Endothelial cell of umbilical vein (primary cell): ENCODE data around the gene MAMDC4. TPM values are rescaled to one million over a fixed set of nuclear protein-coding genes. Genes with fewer than 3 reads are reported as not detected.
A peak's percentile ranks its signal among the peaks of the same experiment; 100 is the strongest.

Source experiments
- BruUV-seq: library from RNA; stranded (reverse); fragments of 400-500 nt; replicated peaks from 2 replicates; lab custom pipeline; 2021; lab: Mats Ljungman, UMichigan
- CTCF ChIA-PET: fragments of 300-600, 350-600 bp; sonication (Branson Sonifier 250); formaldehyde crosslinking; loops from one replicate; lab custom pipeline; 2021; ENCODE audit warnings: antibody characterized with exemption, inconsistent platforms; lab: Charles Lee
- POLR2A ChIA-PET: fragments of 300-600, 350-600 bp; sonication (Branson Sonifier 250); formaldehyde crosslinking; loops from one replicate; lab custom pipeline; 2021; ENCODE audit warnings: antibody characterized with exemption, inconsistent platforms; lab: Charles Lee
- DNase-seq: peaks from one replicate; pipeline ENCODE4 v3.0.0-alpha.2; 2011; ENCODE audit warnings: low read depth, low spot score
- FAIRE-seq: peaks from 2 replicates; lab custom pipeline; 2011; peaks lifted over from hg19 to GRCh38; lab: Jason Lieb, UNC
- H2AFZ ChIP-seq: 2 replicates; pipeline ENCODE4 v1.6.0; 2012; ENCODE audit warnings: low read depth, low read length, control low read depth, inconsistent platforms
- H3K27ac ChIP-seq: 2 replicates; pipeline ENCODE4 v1.5.1; 2011; ENCODE audit warnings: low read depth, mild to moderate bottlenecking, control low read depth, low read length, moderate library complexity; ENCODE audit not compliant: insufficient read depth
- H3K27me3 ChIP-seq, 2 experiments: 2 replicates each; pipeline versions ENCODE4 v1.6.0 to v1.6.1; 2011; ENCODE audit warnings: low read length in 2 of 2, mixed read lengths in 1 of 2; ENCODE audit not compliant: control insufficient read depth in 2 of 2, insufficient read depth in 2 of 2
- H3K36me3 ChIP-seq, 2 experiments: 2 replicates in 1 of 2; 3 replicates in 1 of 2; pipeline ENCODE4 v1.5.1; 2011; ENCODE audit warnings: low read length in 2 of 2, mild to moderate bottlenecking in 1 of 2, moderate library complexity in 1 of 2; ENCODE audit not compliant: control insufficient read depth in 2 of 2, insufficient read depth in 2 of 2; ENCODE audit errors: extremely low read depth in 1 of 2
- H3K4me1 ChIP-seq: 3 replicates; pipeline ENCODE4 v1.5.1; 2011; ENCODE audit warnings: mild to moderate bottlenecking, low read length; ENCODE audit not compliant: control insufficient read depth, insufficient read depth; ENCODE audit errors: extremely low read depth
- H3K4me2 ChIP-seq: 2 replicates; pipeline ENCODE4 v1.6.1; 2011; ENCODE audit warnings: low read length, control low read depth, mixed read lengths; ENCODE audit not compliant: insufficient read depth
- H3K4me3 ChIP-seq, 3 experiments: fragments of 200-600 bp in 1 of 3; sonication (generic), shearing (Covaris generic) in 1 of 3; replicated peaks in 1 of 3; 2 replicates each; pipeline ENCODE4 v1.5.1; 2011 to 2016; ENCODE audit warnings: control low read depth in 3 of 3, low read length in 3 of 3, mild to moderate bottlenecking in 2 of 3, inconsistent platforms in 1 of 3, low read depth in 1 of 3, moderate library complexity in 1 of 3; ENCODE audit not compliant: insufficient read depth in 1 of 3
- H3K79me2 ChIP-seq: 2 replicates; pipeline ENCODE4 v1.6.0; 2012; ENCODE audit warnings: low read length, inconsistent platforms; ENCODE audit not compliant: control insufficient read depth, insufficient read depth
- H3K9ac ChIP-seq: replicated peaks from 2 replicates; pipeline ENCODE3; 2011; ENCODE audit warnings: low read length, control low read depth; ENCODE audit not compliant: insufficient read depth; ENCODE audit errors: extremely low read depth
- H3K9me1 ChIP-seq: replicated peaks from 3 replicates; pipeline ENCODE4 v1.6.0; 2011; ENCODE audit warnings: mild to moderate bottlenecking, low read length; ENCODE audit not compliant: control insufficient read depth, insufficient read depth; ENCODE audit errors: extremely low read depth
- H3K9me3 ChIP-seq: replicated peaks from 2 replicates; pipeline ENCODE4 v1.5.1; 2012; ENCODE audit warnings: low read length, inconsistent platforms; ENCODE audit not compliant: control insufficient read depth, insufficient read depth
- H4K20me1 ChIP-seq: replicated peaks from 2 replicates; pipeline ENCODE3; 2011; ENCODE audit warnings: mild to moderate bottlenecking, low read length; ENCODE audit not compliant: control insufficient read depth, insufficient read depth; ENCODE audit errors: extremely low read depth
- EZH2 ChIP-seq: IDR thresholded peaks from 2 replicates; pipeline ENCODE4 v1.6.1; 2012; ENCODE audit warnings: borderline replicate concordance, low read depth, mild to moderate bottlenecking, moderate library complexity, low read length, inconsistent platforms; ENCODE audit not compliant: severe bottlenecking
- FOS ChIP-seq: IDR thresholded peaks from 2 replicates; pipeline ENCODE4 v1.6.1; 2011; ENCODE audit warnings: mild to moderate bottlenecking, low read length, moderate library complexity, borderline replicate concordance; ENCODE audit not compliant: insufficient read depth
- GATA2 ChIP-seq: IDR thresholded peaks from 2 replicates; pipeline ENCODE4 v1.7.0; 2011; ENCODE audit warnings: low read depth, mild to moderate bottlenecking, moderate library complexity, mixed read lengths, low read length; ENCODE audit not compliant: insufficient read length, insufficient read depth
- JUN ChIP-seq: IDR thresholded peaks from 2 replicates; pipeline ENCODE4 v1.6.1; 2011; ENCODE audit warnings: borderline replicate concordance, low read depth; ENCODE audit not compliant: insufficient read length, insufficient read depth
- MAX ChIP-seq: IDR thresholded peaks from 2 replicates; pipeline ENCODE4 v1.6.1; 2011; ENCODE audit not compliant: insufficient read depth, insufficient read length
- MYC ChIP-seq: IDR thresholded peaks from one replicate; pipeline ENCODE4 v1.6.1; 2011; ENCODE audit warnings: mild to moderate bottlenecking, low read depth, low read length
- POLR2A ChIP-seq: IDR thresholded peaks from 2 replicates; pipeline ENCODE4 v1.6.1; 2012; ENCODE audit warnings: low read depth, mild to moderate bottlenecking, control low read depth, low read length
- POLR2AphosphoS5 ChIP-seq: IDR thresholded peaks from 2 replicates; pipeline ENCODE4 v1.6.1; 2012; ENCODE audit warnings: low read depth, mild to moderate bottlenecking, control low read depth, low read length, moderate library complexity; ENCODE audit not compliant: insufficient read depth
- dilution Hi-C: fragments of 300-500 bp; cut with MboI; formaldehyde crosslinking; loops from one replicate; pipeline ENCODE4 v1.15.0; 2019; ENCODE audit warnings: low sequenced_read_pairs; ENCODE audit not compliant: extremely low pct_ligation_motif_present
- intact Hi-C: fragments of 100-400 bp; cut with micrococcal nuclease; formaldehyde crosslinking; loops from one replicate; pipeline ENCODE4 v1.10.0; 2022
- polyA plus RNA-seq, 4 experiments: library from polyadenylated mRNA; depleted of rRNA in 3 of 4; stranded (reverse) in 3 of 4; unstranded in 1 of 4; fragments of >200 nt; gene quantifications; 2 replicates each; pipeline versions ENCODE4 v1.2.1 to v1.2.3, GENCODE V29; 2011 to 2012; ENCODE audit warnings: missing spikeins in 1 of 4
- total RNA-seq: library from RNA; stranded (reverse); gene quantifications from 2 replicates; pipeline ENCODE4 v1.2.3, GENCODE V29; 2021
- TF ChIP-seq, protein P1 (sequence below), 2 donors: IDR thresholded peaks; 1 replicate in 1 of 2; 2 replicates in 1 of 2; pipeline ENCODE4 v1.5.1; 2011; ENCODE audit warnings: low read length in 2 of 2, mild to moderate bottlenecking in 2 of 2, moderate library complexity in 2 of 2, control low read depth in 1 of 2, inconsistent platforms in 1 of 2, low read depth in 1 of 2; ENCODE audit not compliant: insufficient read depth in 1 of 2; ENCODE audit errors: extremely low read depth in 1 of 2

Gene MAMDC4
- total and polyA plus RNA-seq, 2 donors (not counting 3 experiments of a cell fraction or from before 2014, with no cell fraction given) = 3.6 to 7.2 TPM

DNA sequence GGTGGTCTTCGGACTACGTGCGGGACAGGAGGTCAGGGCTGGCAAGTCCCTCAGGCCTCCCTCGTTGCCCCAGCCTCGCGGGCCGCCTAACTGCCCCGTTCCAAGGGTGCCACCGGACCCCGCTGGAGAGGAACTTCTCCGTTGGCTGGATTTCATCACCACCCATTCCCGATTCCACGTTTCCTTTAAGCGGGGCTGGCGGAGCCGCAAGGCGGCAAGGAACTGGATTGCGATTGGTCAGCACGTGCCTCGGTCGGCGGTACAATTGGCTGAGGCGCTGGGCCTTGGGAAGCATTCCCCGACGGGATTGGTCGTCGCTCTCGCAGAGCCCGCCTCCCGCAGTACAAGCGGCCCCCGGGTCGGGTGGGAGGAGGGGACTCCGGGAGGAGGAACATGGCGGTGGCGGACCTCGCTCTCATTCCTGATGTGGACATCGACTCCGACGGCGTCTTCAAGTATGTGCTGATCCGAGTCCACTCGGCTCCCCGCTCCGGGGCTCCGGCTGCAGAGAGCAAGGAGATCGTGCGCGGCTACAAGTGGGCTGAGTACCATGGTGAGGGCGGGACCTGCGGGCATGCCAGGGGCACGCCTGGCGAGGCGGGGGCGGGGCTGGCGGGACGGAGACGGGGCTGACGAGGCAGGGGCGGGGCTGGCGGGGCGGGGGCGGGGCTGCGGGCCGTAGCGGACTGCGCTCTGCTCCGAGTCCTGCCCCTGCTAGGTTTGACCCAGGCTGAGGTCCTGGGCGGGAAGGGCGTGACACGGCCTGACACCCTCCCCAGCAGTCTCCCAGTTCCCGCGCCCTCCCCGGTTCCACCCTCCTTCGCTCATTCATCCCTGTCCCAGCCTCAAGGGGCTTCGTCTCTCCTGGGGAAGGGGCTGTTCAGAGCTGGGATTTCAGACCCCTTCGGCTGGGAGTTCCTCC is 2.8 kb upstream of the MAMDC4 start, which contains the start of gene PHPT1:
Gene PHPT1, plus strand, starts transcription at position 372 of the 922 bp plus-strand sequence. Its CDS starts 22 bp downstream, at position 394.
- Histone ChIP-seq H3K9ac (peak within 1 kb of the TSS; percentile 46), H3K36me3 (no peaks in the 10 kb centered on the region), H3K9me1 (no peaks in the 10 kb centered on the region), H3K4me2 (peak within 1 kb of the TSS; percentile 60), H3K79me2 (no peaks in the 10 kb centered on the region), H2AFZ (peak within 1 kb of the TSS; percentile 81), H3K27me3 (peaks cover 8 to 23% of the 10 kb centered on the region in 2 experiments), H3K4me1 (peaks cover 10% of the 10 kb centered on the region), H4K20me1 (no peaks in the 10 kb centered on the region), H3K4me3 (peak within 1 kb of the TSS; percentile 29 to 90 (median 54)), H3K27ac (no peak within 1 kb of the TSS), H3K9me3 (no peaks in the 10 kb centered on the region)
- ChIA-PET CTCF (interaction anchor here (0.6 kb wide), 1 partner anchor 61 kb away, joined by 3 read pairs; no protein-coding TSS in a partner anchor), POLR2A (no interaction called here)
- BruUV-seq = TSS peak; percentile 40
- DNase-seq (peak; percentile 99), FAIRE-seq (peak; percentile 99)
- TF ChIP-seq, protein P1, sequence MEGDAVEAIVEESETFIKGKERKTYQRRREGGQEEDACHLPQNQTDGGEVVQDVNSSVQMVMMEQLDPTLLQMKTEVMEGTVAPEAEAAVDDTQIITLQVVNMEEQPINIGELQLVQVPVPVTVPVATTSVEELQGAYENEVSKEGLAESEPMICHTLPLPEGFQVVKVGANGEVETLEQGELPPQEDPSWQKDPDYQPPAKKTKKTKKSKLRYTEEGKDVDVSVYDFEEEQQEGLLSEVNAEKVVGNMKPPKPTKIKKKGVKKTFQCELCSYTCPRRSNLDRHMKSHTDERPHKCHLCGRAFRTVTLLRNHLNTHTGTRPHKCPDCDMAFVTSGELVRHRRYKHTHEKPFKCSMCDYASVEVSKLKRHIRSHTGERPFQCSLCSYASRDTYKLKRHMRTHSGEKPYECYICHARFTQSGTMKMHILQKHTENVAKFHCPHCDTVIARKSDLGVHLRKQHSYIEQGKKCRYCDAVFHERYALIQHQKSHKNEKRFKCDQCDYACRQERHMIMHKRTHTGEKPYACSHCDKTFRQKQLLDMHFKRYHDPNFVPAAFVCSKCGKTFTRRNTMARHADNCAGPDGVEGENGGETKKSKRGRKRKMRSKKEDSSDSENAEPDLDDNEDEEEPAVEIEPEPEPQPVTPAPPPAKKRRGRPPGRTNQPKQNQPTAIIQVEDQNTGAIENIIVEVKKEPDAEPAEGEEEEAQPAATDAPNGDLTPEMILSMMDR (IDR thresholded peaks at IDR 0.05; ENCODE audit: extremely low read depth in 1 of 2, insufficient read depth in 1 of 2, low read depth in 1 of 2, low read length in 2 of 2) = no peak
- TF ChIP-seq POLR2A = peak; percentile 97
- no peak for TF ChIP-seq JUN
- peak; percentile 97 for TF ChIP-seq POLR2AphosphoS5
- TF ChIP-seq GATA2 = no peak
- TF ChIP-seq MAX = peak; percentile 64
- TF ChIP-seq EZH2 = no peak
- no peak for TF ChIP-seq MYC
- TF ChIP-seq FOS = no peak
- intact Hi-C loops (loop anchor here (1.0 to 5.0 kb wide), 4 partner anchors 17 to 96 kb away; partner anchors contain the start of genes C8G, EDF1, FBXW5 and TMEM141), dilution Hi-C loops (no loop called here)
